A549 treated with AZD2906 at 1 μM for 4 hours (cell line): ENCODE data around the gene SUSD6. TPM values are rescaled to one million over a fixed set of nuclear protein-coding genes. Genes with fewer than 3 reads are reported as not detected.

ENCODE experiments used
- total RNA-seq: library from RNA; stranded (reverse); fragments of 200-300 nt; extraction: Qiagen RNA extraction; gene quantifications from 5 replicates; pipeline ENCODE4 v1.2.3, GENCODE V29; 2022

SUSD6 gene
- 6.7 to 7.8 TPM (median 7.1 TPM) in 5 replicates for total RNA-seq

GRCh38 chr14:69611172-69612013 lies at the start of gene SUSD6:
SUSD6 (plus strand) TSS chr14:69611596; CDS start chr14:69658593, 46,997 bp downstream.

GRCh38 chr14:69574263-69574953 lies 37.0 kb upstream of the SUSD6 start, which contains the start of gene CCDC177:
CCDC177 (minus strand) TSS chr14:69574871; CDS start chr14:69573622, 1,249 bp downstream.

Other genes with a start within 250 kb of the SUSD6 start
- gene ERH, start 213.3 kb upstream of the SUSD6 start, total RNA-seq = 301 to 329 TPM (median 315 TPM) in 5 replicates
- gene SLC39A9, start 212.9 kb upstream of the SUSD6 start, total RNA-seq = 36.4 to 45.4 TPM (median 36.8 TPM) in 5 replicates
- 0.01 to 0.05 TPM (median 0.02 TPM) in 5 replicates for gene PLEKHD1, start 126.9 kb upstream of the SUSD6 start, total RNA-seq
- gene CCDC177, start 36.7 kb upstream of the SUSD6 start, total RNA-seq = 0.02 to 0.05 TPM (median 0.03 TPM) in 5 replicates
- 208 to 366 TPM (median 248 TPM) in 5 replicates for gene SRSF5, start 155.5 kb downstream of the SUSD6 start, total RNA-seq
- gene SLC10A1, start 185.6 kb downstream of the SUSD6 start, total RNA-seq = not detected in 5 replicates